Measurements from ENCODE around the gene SNCG. TPM values are rescaled to one million over a fixed set of nuclear protein-coding genes. Genes with fewer than 3 reads are reported as not detected.

The SNCG gene
- polyA plus RNA-seq, 4 donors = 2.4 to 44.8 (median 3.3) TPM

DNA sequence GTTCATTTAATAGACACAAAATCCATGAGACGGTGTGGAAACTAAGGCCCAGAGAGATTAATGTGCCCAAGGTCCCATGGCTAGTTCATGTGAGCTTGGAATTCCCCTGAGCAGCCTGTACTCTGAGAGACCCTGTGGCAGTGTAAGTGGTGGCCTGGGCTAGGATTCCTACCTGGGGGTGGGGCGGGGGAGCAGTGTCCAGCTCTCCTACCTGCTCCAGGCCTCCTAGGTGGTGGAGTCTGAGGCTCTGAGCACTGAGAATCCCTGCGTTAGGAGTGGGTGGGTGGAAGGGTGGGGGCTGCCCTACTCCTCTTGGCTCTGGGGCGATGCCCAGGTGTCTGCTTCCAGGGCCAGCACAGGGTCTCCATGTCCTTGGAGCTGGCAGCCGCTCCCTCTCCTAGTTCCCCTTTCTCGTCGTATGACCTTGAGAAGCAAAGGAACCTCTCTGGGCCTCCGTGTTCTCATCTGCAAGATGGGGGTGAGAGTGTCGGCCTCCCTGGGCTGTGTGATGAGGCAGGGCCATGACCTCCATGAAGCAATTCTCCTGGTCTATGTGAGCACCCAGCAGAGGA is 2.5 kb downstream of the SNCG start:
- Histone ChIP-seq H3K9me3 (ENCODE audit: control insufficient read depth in 2 of 2, insufficient read depth in 1 of 2, low read depth in 1 of 2, low read length in 1 of 2) (no peaks in the 10 kb centered on the region), H3K4me1 (ENCODE audit: control insufficient read depth in 3 of 3, insufficient read depth in 2 of 3, low read depth in 1 of 3, low read length in 2 of 3) (no peaks in the 10 kb centered on the region), H3K36me3 (ENCODE audit: control insufficient read depth in 3 of 3, insufficient read depth in 2 of 3, low read depth in 1 of 3, low read length in 3 of 3) (no peaks in the 10 kb centered on the region), H3K27me3 (ENCODE audit: control insufficient read depth in 3 of 3, insufficient read depth in 3 of 3, low read length in 3 of 3) (peaks cover 0 to 4% (median 0%) of the 10 kb centered on the region in 3 donors), H3K27ac (ENCODE audit: low read depth in 1 of 3, low read length in 2 of 3) (no peak overlapping the region), H3K4me3 (ENCODE audit: low read depth in 1 of 3, low read length in 3 of 3) (no peak overlapping the region)
- FAIRE-seq (no peak), DNase-seq (no peak)
- WGBS, 3 donors = 73 to 82% (median 79%) methylated on average over 9 of the region's 9 CpGs

DNA sequence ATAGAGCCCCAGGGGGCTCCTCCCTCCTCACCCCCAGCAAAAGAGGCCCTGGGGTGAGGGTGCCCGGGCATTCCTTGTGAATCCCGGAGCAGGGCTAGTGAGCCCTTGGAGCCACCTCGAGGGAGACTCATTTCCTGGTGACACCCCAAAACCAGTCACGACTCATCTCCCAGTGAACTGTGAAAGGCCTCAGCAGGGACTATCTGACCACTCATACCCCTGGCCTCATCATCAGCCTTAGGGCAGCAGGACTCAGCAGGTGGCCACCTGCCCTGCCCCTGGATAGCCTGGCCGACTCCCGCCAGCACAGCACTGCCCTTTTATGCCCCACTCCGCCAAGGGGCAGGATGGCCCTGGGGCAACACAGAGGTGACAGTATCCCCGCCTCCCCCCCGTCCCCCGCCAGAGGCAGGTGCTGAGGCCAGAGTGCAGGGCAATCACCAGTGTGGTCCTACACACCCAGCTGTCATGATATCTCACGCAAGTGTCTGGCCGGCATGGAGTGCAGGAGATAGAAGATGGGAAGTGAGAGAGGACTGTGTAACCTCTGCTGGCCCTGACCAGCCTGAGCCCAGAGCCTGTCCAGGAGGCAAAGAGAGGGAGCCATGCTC is 3.2 kb downstream of the SNCG start:
- FAIRE-seq (no peak), DNase-seq (no peak)
- no peaks in the 10 kb centered on the region for H3K36me3 ChIP-seq (ENCODE audit: control insufficient read depth in 3 of 3, insufficient read depth in 2 of 3, low read depth in 1 of 3, low read length in 3 of 3)

DNA sequence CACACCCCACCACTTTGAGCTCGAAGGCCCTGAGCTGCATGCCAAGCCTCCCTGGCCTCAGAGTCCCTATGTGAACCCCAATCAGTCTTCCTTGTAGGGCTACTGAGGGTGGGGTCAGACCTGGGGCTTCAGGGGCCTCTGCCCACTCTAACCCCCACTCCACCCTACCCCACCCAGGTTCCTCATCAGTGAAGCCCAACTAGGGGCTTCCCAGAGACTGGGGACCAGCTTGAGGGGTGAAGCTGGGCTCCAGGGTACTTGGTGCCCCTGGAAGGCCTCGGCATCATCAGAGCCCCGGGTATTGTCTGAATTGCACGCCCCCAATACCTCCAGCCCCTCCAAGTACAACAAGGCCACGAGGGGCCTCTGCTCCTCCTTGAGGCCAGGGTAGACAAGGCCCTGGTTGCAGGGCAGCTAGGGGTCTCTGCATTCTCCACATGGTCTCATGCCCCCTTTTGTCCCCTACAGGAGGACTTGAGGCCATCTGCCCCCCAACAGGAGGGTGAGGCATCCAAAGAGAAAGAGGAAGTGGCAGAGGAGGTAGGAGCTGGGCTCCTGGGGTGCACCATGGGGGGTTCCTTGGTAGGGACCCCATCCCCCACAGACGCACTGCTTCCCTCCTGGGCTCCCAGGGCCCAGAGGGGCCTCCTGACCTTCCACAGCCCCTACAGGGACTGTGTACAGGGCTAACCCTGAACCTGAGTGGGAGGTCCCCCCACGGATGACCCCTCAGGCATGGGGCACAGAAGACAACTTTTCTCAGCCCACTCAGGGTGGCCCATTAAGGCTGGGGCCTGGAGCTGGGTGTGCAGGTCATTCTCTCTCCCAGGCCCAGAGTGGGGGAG is 4.0 kb downstream of the SNCG start:
- DNase-seq (no peak), FAIRE-seq (no peak)
- H3K27ac ChIP-seq (ENCODE audit: low read depth in 1 of 3, low read length in 2 of 3) = no peak overlapping the region
- no peak overlapping the region for H3K4me3 ChIP-seq (ENCODE audit: low read depth in 1 of 3, low read length in 3 of 3)
- no peaks in the 10 kb centered on the region for H3K36me3 ChIP-seq (ENCODE audit: control insufficient read depth in 3 of 3, insufficient read depth in 2 of 3, low read depth in 1 of 3, low read length in 3 of 3)
- no peaks in the 10 kb centered on the region for H3K9me3 ChIP-seq (ENCODE audit: control insufficient read depth in 2 of 2, insufficient read depth in 1 of 2, low read depth in 1 of 2, low read length in 1 of 2)
- peaks cover 0 to 11% (median under 1%) of the 10 kb centered on the region in 3 donors for H3K4me1 ChIP-seq (ENCODE audit: control insufficient read depth in 3 of 3, insufficient read depth in 2 of 3, low read depth in 1 of 3, low read length in 2 of 3)
- no peaks in the 10 kb centered on the region for H3K27me3 ChIP-seq (ENCODE audit: control insufficient read depth in 3 of 3, insufficient read depth in 3 of 3, low read length in 3 of 3)
- WGBS, 3 donors = 92 to 94% (median 93%) methylated on average over 7 of the region's 7 CpGs

More for the DNA sequence above, 3.2 kb downstream of the SNCG start:
- H3K27me3 ChIP-seq (ENCODE audit: control insufficient read depth in 3 of 3, insufficient read depth in 3 of 3, low read length in 3 of 3) = no peaks in the 10 kb centered on the region
- 66 to 87% (median 78%) methylated on average over 12 of the region's 12 CpGs for WGBS, 3 donors
- H3K4me1 ChIP-seq (ENCODE audit: control insufficient read depth in 3 of 3, insufficient read depth in 2 of 3, low read depth in 1 of 3, low read length in 2 of 3) = peaks cover 0 to 3% (median 0%) of the 10 kb centered on the region in 3 donors
- no peaks in the 10 kb centered on the region for H3K9me3 ChIP-seq (ENCODE audit: control insufficient read depth in 2 of 2, insufficient read depth in 1 of 2, low read depth in 1 of 2, low read length in 1 of 2)
- H3K4me3 ChIP-seq (ENCODE audit: low read depth in 1 of 3, low read length in 3 of 3) = no peak overlapping the region
- no peak overlapping the region for H3K27ac ChIP-seq (ENCODE audit: low read depth in 1 of 3, low read length in 2 of 3)

DNA sequence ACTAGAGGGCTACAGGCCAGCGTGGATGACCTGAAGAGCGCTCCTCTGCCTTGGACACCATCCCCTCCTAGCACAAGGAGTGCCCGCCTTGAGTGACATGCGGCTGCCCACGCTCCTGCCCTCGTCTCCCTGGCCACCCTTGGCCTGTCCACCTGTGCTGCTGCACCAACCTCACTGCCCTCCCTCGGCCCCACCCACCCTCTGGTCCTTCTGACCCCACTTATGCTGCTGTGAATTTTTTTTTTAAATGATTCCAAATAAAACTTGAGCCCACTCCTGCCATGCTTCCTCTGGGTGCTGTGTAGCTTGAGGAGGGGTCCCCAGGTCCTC is 4.5 kb downstream of the SNCG start:
- peaks cover 0 to 14% (median 4%) of the 10 kb centered on the region in 3 donors for H3K4me1 ChIP-seq (ENCODE audit: control insufficient read depth in 3 of 3, insufficient read depth in 2 of 3, low read depth in 1 of 3, low read length in 2 of 3)
- 87 to 89% (median 88%) methylated on average over 7 of the region's 7 CpGs for WGBS, 3 donors
- no peak overlapping the region for H3K4me3 ChIP-seq (ENCODE audit: low read depth in 1 of 3, low read length in 3 of 3)
- no peak for DNase-seq
- FAIRE-seq = no peak
- H3K27ac ChIP-seq (ENCODE audit: low read depth in 1 of 3, low read length in 2 of 3) = no peak overlapping the region
- H3K9me3 ChIP-seq (ENCODE audit: control insufficient read depth in 2 of 2, insufficient read depth in 1 of 2, low read depth in 1 of 2, low read length in 1 of 2) = no peaks in the 10 kb centered on the region
- H3K27me3 ChIP-seq (ENCODE audit: control insufficient read depth in 3 of 3, insufficient read depth in 3 of 3, low read length in 3 of 3) = no peaks in the 10 kb centered on the region
- no peaks in the 10 kb centered on the region for H3K36me3 ChIP-seq (ENCODE audit: control insufficient read depth in 3 of 3, insufficient read depth in 2 of 3, low read depth in 1 of 3, low read length in 3 of 3)

DNA sequence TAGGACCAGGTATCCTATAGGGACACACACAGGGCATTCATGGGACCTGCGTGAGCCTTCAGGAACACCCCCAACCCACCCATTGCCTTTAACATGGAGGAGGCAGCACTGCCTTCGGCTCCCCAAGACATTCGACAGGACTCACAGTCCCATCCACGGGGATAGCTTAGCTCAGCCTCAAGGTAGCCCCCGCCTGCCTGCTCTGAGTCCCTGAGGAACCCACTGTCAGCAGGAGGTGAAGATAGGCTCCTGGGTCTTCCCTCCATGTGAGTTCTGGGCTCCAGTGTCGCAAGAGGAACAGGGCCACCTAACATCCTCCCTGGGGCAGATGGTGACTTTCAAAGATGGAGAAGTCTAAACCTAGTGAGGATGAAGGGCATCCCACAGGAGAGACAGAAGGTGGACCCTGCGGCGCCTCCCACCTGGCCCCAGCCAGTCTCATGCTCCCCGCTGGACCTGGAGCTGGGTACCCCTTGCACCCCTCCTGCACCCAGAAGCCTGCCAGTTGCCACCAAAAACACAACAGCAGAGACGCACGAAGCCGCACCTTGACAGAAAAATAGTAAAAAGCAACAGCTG is 5.0 kb downstream of the SNCG start:
- WGBS, 3 donors = 94 to 96% (median 95%) methylated on average over 12 of the region's 12 CpGs
- no peak for FAIRE-seq
- H3K27me3 ChIP-seq (ENCODE audit: control insufficient read depth in 3 of 3, insufficient read depth in 3 of 3, low read length in 3 of 3) = peaks cover 0 to 3% (median 0%) of the 10 kb centered on the region in 3 donors

DNA sequence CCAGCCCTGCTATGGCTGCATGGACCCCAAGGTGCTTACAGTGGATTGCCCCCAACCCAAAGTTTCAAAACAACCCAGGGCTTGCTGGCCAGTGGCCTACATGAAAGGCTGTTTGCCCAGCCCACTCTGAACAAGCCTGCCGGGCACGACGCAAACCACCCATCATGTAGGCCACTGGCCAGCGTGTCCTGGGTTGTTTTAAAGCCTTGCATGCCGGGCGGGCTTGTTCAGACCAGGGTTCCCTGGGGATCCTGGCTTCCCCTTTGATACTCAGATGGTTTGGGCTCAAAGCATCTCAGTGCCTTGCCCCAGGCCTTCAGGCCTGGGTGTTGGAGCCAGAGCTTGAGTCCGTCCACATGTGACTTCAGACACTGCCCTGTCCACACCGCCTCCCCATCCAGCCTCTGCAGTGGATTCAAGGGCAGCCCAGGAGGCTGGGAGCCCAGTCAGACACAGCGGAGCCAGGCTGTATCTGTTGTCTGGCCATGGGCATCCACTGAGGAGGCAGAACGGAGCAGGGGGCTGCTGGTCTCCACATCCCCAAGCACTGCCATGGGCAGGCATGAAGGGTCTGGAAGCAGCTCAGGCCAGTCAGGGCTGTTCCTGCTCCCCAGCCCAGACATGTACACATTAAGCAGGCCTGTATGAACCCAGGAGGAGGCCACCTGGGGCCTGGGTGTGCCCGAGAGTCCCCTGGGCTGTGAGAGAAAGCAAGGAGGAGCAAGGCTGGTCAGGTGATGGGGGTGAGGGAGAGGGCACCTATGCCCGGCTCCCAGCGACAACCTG is 5.9 kb downstream of the SNCG start:
- H3K4me1 ChIP-seq (ENCODE audit: control insufficient read depth in 3 of 3, insufficient read depth in 2 of 3, low read depth in 1 of 3, low read length in 2 of 3) = peaks cover 0 to 22% (median 4%) of the 10 kb centered on the region in 3 donors
- no peak overlapping the region for H3K27ac ChIP-seq (ENCODE audit: low read depth in 1 of 3, low read length in 2 of 3)
- DNase-seq (no peak), FAIRE-seq (no peak)
- WGBS, 3 donors = 82 to 85% (median 84%) methylated on average over 13 of the region's 13 CpGs
- no peaks in the 10 kb centered on the region for H3K36me3 ChIP-seq (ENCODE audit: control insufficient read depth in 3 of 3, insufficient read depth in 2 of 3, low read depth in 1 of 3, low read length in 3 of 3)
- no peaks in the 10 kb centered on the region for H3K9me3 ChIP-seq (ENCODE audit: control insufficient read depth in 2 of 2, insufficient read depth in 1 of 2, low read depth in 1 of 2, low read length in 1 of 2)
- H3K27me3 ChIP-seq (ENCODE audit: control insufficient read depth in 3 of 3, insufficient read depth in 3 of 3, low read length in 3 of 3) = peaks cover 0 to 11% (median 0%) of the 10 kb centered on the region in 3 donors
- no peak overlapping the region for H3K4me3 ChIP-seq (ENCODE audit: low read depth in 1 of 3, low read length in 3 of 3)

More for the DNA sequence above, 5.0 kb downstream of the SNCG start:
- Histone ChIP-seq H3K27ac (ENCODE audit: low read depth in 1 of 3, low read length in 2 of 3) (no peak overlapping the region), H3K4me1 (ENCODE audit: control insufficient read depth in 3 of 3, insufficient read depth in 2 of 3, low read depth in 1 of 3, low read length in 2 of 3) (peaks cover 0 to 18% (median 4%) of the 10 kb centered on the region in 3 donors), H3K36me3 (ENCODE audit: control insufficient read depth in 3 of 3, insufficient read depth in 2 of 3, low read depth in 1 of 3, low read length in 3 of 3) (no peaks in the 10 kb centered on the region), H3K9me3 (ENCODE audit: control insufficient read depth in 2 of 2, insufficient read depth in 1 of 2, low read depth in 1 of 2, low read length in 1 of 2) (no peaks in the 10 kb centered on the region), H3K4me3 (ENCODE audit: low read depth in 1 of 3, low read length in 3 of 3) (no peak overlapping the region)
- DNase-seq = no peak

DNA sequence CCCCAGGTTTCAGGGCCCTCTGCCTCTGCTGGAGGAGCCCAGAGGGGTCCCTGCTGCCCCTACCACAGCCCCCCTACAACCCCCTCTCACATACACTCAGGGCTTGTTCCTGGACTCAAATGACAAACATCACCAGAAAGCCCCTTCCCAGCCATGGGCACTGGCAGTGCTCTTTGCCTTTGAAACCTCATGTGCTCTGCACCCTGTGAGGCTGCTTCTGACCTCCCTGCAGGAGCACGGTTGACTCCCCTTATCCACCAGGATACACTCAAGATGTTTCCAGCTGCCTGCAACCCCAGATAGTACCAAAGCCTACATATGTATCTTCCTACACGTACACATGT is 6.4 kb downstream of the SNCG start:
- peaks cover 0 to 12% (median 0%) of the 10 kb centered on the region in 3 donors for H3K27me3 ChIP-seq (ENCODE audit: control insufficient read depth in 3 of 3, insufficient read depth in 3 of 3, low read length in 3 of 3)
- H3K4me1 ChIP-seq (ENCODE audit: control insufficient read depth in 3 of 3, insufficient read depth in 2 of 3, low read depth in 1 of 3, low read length in 2 of 3) = peaks cover 0 to 28% (median 4%) of the 10 kb centered on the region in 3 donors
- FAIRE-seq (no peak), DNase-seq (no peak)
- H3K4me3 ChIP-seq (ENCODE audit: low read depth in 1 of 3, low read length in 3 of 3) = no peak overlapping the region
- H3K9me3 ChIP-seq (ENCODE audit: control insufficient read depth in 2 of 2, insufficient read depth in 1 of 2, low read depth in 1 of 2, low read length in 1 of 2) = no peaks in the 10 kb centered on the region
- 77 to 95% (median 80%) methylated on average over 2 of the region's 2 CpGs for WGBS, 3 donors
- H3K27ac ChIP-seq (ENCODE audit: low read depth in 1 of 3, low read length in 2 of 3) = no peak overlapping the region
- no peaks in the 10 kb centered on the region for H3K36me3 ChIP-seq (ENCODE audit: control insufficient read depth in 3 of 3, insufficient read depth in 2 of 3, low read depth in 1 of 3, low read length in 3 of 3)
